SK-N-MC (cell line): ENCODE results near the gene RPS16.

Experiments
- EZH2 ChIP-seq: fragments of 200-600 bp; sonication (generic); IDR thresholded peaks from one replicate; pipeline ENCODE4 v1.6.1; 2017; ENCODE audit warnings: antibody characterized with exemption
- POLR2AphosphoS5 ChIP-seq: IDR thresholded peaks from 2 replicates; pipeline ENCODE4 v1.6.1; 2012; ENCODE audit warnings: mild to moderate bottlenecking, low read depth, low read length, borderline replicate concordance

- TF ChIP-seq EZH2 (no peak), POLR2AphosphoS5 (no peak)
Observed at GRCh38 chr19:39385629-39386411, 49.9 kb downstream of the RPS16 start.
